ENCODE data around the gene FGGY. TPM values are rescaled to one million over a fixed set of nuclear protein-coding genes. Genes with fewer than 3 reads are reported as not detected.

Gene FGGY
- total RNA-seq, 1 donor from 2014 or later, result 12.6 TPM

GRCh38 chr1:59678493-59679228 lies 381.8 kb downstream of the FGGY start:
- Mint-ChIP-seq H3K4me3 (peak overlapping the region; percentile 30), H3K9me3 (no peaks in the 10 kb centered on the region), H3K4me1 (ENCODE audit: unreplicated experiment) (peaks cover 61% of the 10 kb centered on the region), H3K27ac (peak overlapping the region; percentile 74), H3K36me3 (no peaks in the 10 kb centered on the region), H3K27me3 (no peaks in the 10 kb centered on the region)
- DNase-seq (ENCODE audit: extremely low spot score, unreplicated experiment), result no peak
- no peak for TF ChIP-seq CTCF (conservative IDR thresholded peaks at IDR 0.05)

GRCh38 chr1:59680044-59680443 lies 383.1 kb downstream of the FGGY start:
- Mint-ChIP-seq H3K36me3 (no peaks in the 10 kb centered on the region), H3K4me3 (no peak overlapping the region), H3K27ac (no peak overlapping the region), H3K9me3 (no peaks in the 10 kb centered on the region), H3K27me3 (no peaks in the 10 kb centered on the region), H3K4me1 (ENCODE audit: unreplicated experiment) (peaks cover 55% of the 10 kb centered on the region)
- TF ChIP-seq CTCF (conservative IDR thresholded peaks at IDR 0.05), result no peak
- no peak for DNase-seq (ENCODE audit: extremely low spot score, unreplicated experiment)

- no peaks in the 10 kb centered on the region for H3K36me3 Mint-ChIP-seq
- no peaks in the 10 kb centered on the region for H3K27me3 Mint-ChIP-seq
- peak overlapping the region; percentile 66 for H3K27ac Mint-ChIP-seq
- no peak for TF ChIP-seq CTCF (conservative IDR thresholded peaks at IDR 0.05)
- DNase-seq (ENCODE audit: extremely low spot score, unreplicated experiment), result no peak
- H3K4me3 Mint-ChIP-seq, result no peak overlapping the region
- H3K4me1 Mint-ChIP-seq (ENCODE audit: unreplicated experiment), result peaks cover 58% of the 10 kb centered on the region
- no peaks in the 10 kb centered on the region for H3K9me3 Mint-ChIP-seq
Observed at GRCh38 chr1:59682396-59683080, 385.6 kb downstream of the FGGY start.

GRCh38 chr1:59683197-59683596 lies 386.3 kb downstream of the FGGY start:
- Mint-ChIP-seq H3K4me1 (ENCODE audit: unreplicated experiment) (peaks cover 51% of the 10 kb centered on the region), H3K27ac (peak overlapping the region; percentile 66), H3K27me3 (no peaks in the 10 kb centered on the region), H3K36me3 (no peaks in the 10 kb centered on the region), H3K4me3 (no peak overlapping the region), H3K9me3 (no peaks in the 10 kb centered on the region)
- no peak for TF ChIP-seq CTCF (conservative IDR thresholded peaks at IDR 0.05)
- no peak for DNase-seq (ENCODE audit: extremely low spot score, unreplicated experiment)

- no peak for TF ChIP-seq CTCF (conservative IDR thresholded peaks at IDR 0.05)
- Mint-ChIP-seq H3K27me3 (no peaks in the 10 kb centered on the region), H3K4me3 (no peak overlapping the region), H3K27ac (peak overlapping the region; percentile 25), H3K36me3 (no peaks in the 10 kb centered on the region), H3K4me1 (ENCODE audit: unreplicated experiment) (peaks cover 47% of the 10 kb centered on the region), H3K9me3 (no peaks in the 10 kb centered on the region)
- no peak for DNase-seq (ENCODE audit: extremely low spot score, unreplicated experiment)
Observed at GRCh38 chr1:59684698-59685097, 387.8 kb downstream of the FGGY start.

Measured in type B pancreatic cell (in vitro differentiated cells).